CD14-positive monocyte (primary cell): ENCODE data around the gene DAP3. TPM values are rescaled to one million over a fixed set of nuclear protein-coding genes. Genes with fewer than 3 reads are reported as not detected.
"Not testable (repeated sequence)": the region's sequence is repeated elsewhere in the genome, so short reads cannot be mapped to it uniquely, and the experiment has no call there.

Source experiments
- DNase-seq, 3 donors: peaks; one replicate each; pipeline ENCODE4 v3.0.0-alpha.2; 2011 to 2022
- H2AFZ ChIP-seq: 2 replicates; pipeline ENCODE4 v1.6.0; 2012; ENCODE audit warnings: mild to moderate bottlenecking, low read depth, low read length, inconsistent platforms; ENCODE audit not compliant: insufficient read depth, poor library complexity, severe bottlenecking
- H3K27ac ChIP-seq, 2 donors: 1 replicate in 1 of 2; 2 replicates in 1 of 2; pipeline ENCODE4 v1.5.1; 2012 to 2013; ENCODE audit warnings: low read length in 2 of 2, control low read depth in 1 of 2, inconsistent platforms in 1 of 2, low read depth in 1 of 2, mild to moderate bottlenecking in 1 of 2
- H3K27me3 ChIP-seq, 2 donors: one replicate each; pipeline versions ENCODE4 v1.6.0 to v1.6.1; 2011 to 2013; ENCODE audit warnings: low read length in 2 of 2; ENCODE audit not compliant: control insufficient read depth in 2 of 2, insufficient read depth in 2 of 2
- H3K36me3 ChIP-seq, 2 donors: replicated peaks in 1 of 2; 1 replicate in 1 of 2; 2 replicates in 1 of 2; pipeline versions ENCODE4 v1.5.1 to v1.6.1; 2012 to 2013; ENCODE audit warnings: low read length in 2 of 2, control low read depth in 1 of 2, inconsistent platforms in 1 of 2, mild to moderate bottlenecking in 1 of 2; ENCODE audit not compliant: insufficient read depth in 2 of 2, control insufficient read depth in 1 of 2
- H3K4me1 ChIP-seq, 2 donors: 1 replicate in 1 of 2; 2 replicates in 1 of 2; pipeline versions ENCODE4 v1.5.1 to v1.6.1; 2012 to 2013; ENCODE audit warnings: low read length in 2 of 2, control low read depth in 1 of 2, inconsistent platforms in 1 of 2, mild to moderate bottlenecking in 1 of 2, moderate library complexity in 1 of 2; ENCODE audit not compliant: insufficient read depth in 2 of 2, control insufficient read depth in 1 of 2
- H3K4me2 ChIP-seq: replicated peaks from 2 replicates; pipeline ENCODE3; 2012; ENCODE audit warnings: low read length, moderate library complexity, mild to moderate bottlenecking; ENCODE audit not compliant: poor library complexity, severe bottlenecking; ENCODE audit errors: extremely low read depth
- H3K4me3 ChIP-seq, 3 experiments: fragments of 200-600 bp in 1 of 3; sonication (generic) in 1 of 3; replicated peaks in 1 of 3; 1 replicate in 2 of 3; 2 replicates in 1 of 3; pipeline ENCODE4 v1.5.1; 2011 to 2013; ENCODE audit warnings: low read length in 3 of 3, mild to moderate bottlenecking in 3 of 3, control low read depth in 2 of 3, low read depth in 2 of 3, inconsistent platforms in 1 of 3, moderate library complexity in 1 of 3
- H3K79me2 ChIP-seq: 2 replicates; pipeline ENCODE4 v1.6.0; 2012; ENCODE audit warnings: mild to moderate bottlenecking, control low read depth, inconsistent platforms, low read length, moderate library complexity; ENCODE audit not compliant: insufficient read depth
- H3K9ac ChIP-seq: 2 replicates; pipeline ENCODE4 v1.6.0; 2017; ENCODE audit warnings: low read length, mild to moderate bottlenecking; ENCODE audit not compliant: insufficient read depth, poor library complexity, severe bottlenecking
- H3K9me3 ChIP-seq, 2 donors: replicated peaks in 1 of 2; 1 replicate in 1 of 2; 2 replicates in 1 of 2; pipeline versions ENCODE4 v1.5.1 to v1.6.1; 2012 to 2013; ENCODE audit warnings: low read length in 2 of 2, control low read depth in 1 of 2; ENCODE audit not compliant: control insufficient read depth in 1 of 2, insufficient read depth in 1 of 2
- H4K20me1 ChIP-seq: 2 replicates; pipeline ENCODE4 v1.6.0; 2012; ENCODE audit warnings: mild to moderate bottlenecking, low read length, control low read depth, moderate library complexity; ENCODE audit not compliant: insufficient read depth
- H3K27ac Mint-ChIP-seq, 7 donors: one replicate each; pipeline ENCODE4 v1.8.0; 2020; ENCODE audit warnings: mild to moderate bottlenecking in 7 of 7, mixed read lengths in 7 of 7, moderate library complexity in 6 of 7, inconsistent platforms in 2 of 7
- H3K27me3 Mint-ChIP-seq, 3 donors: one replicate each; pipeline ENCODE4 v1.8.0; 2021 to 2022; ENCODE audit warnings: low read depth in 3 of 3, mild to moderate bottlenecking in 3 of 3, mixed read lengths in 3 of 3, moderate library complexity in 3 of 3, inconsistent platforms in 1 of 3
- H3K36me3 Mint-ChIP-seq, 2 donors: one replicate each; pipeline ENCODE4 v1.8.0; 2020; ENCODE audit warnings: mixed read lengths in 2 of 2, inconsistent platforms in 1 of 2, mild to moderate bottlenecking in 1 of 2
- H3K4me1 Mint-ChIP-seq: one replicate; pipeline ENCODE4 v1.8.0; 2020; ENCODE audit warnings: mild to moderate bottlenecking, mixed read lengths
- H3K4me3 Mint-ChIP-seq, 2 donors: one replicate each; pipeline ENCODE4 v1.8.0; 2020; ENCODE audit warnings: mild to moderate bottlenecking in 2 of 2, mixed read lengths in 2 of 2, moderate library complexity in 1 of 2
- H3K9me3 Mint-ChIP-seq, 7 donors: one replicate each; pipeline ENCODE4 v1.8.0; 2020 to 2022; ENCODE audit warnings: mixed read lengths in 7 of 7, mild to moderate bottlenecking in 6 of 7, moderate library complexity in 6 of 7, inconsistent platforms in 2 of 7
- CTCF ChIP-seq: fragments of 200-600 bp; IDR thresholded peaks from one replicate; pipeline ENCODE4 v1.8.0; 2022; ENCODE audit warnings: antibody characterized with exemption, mild to moderate bottlenecking
- WGBS: methylation state at CpG from one replicate; pipeline ENCODE4 v1.1.5; 2013; ENCODE audit warnings: missing lambda C conversion rate; ENCODE audit not compliant: insufficient coverage; 5-methylcytosine and 5-hydroxymethylcytosine counted together
- intact Hi-C, 2 donors: fragments of 100-400 bp; cut with micrococcal nuclease; formaldehyde crosslinking; loops; one replicate each; pipeline versions ENCODE4 v1.15.0 to v1.15.1; 2023
- polyA plus RNA-seq, 3 donors: library from polyadenylated mRNA; depleted of rRNA in 1 of 3; unstranded in 2 of 3; stranded (reverse) in 1 of 3; fragments of 300-500 nt in 2 of 3; fragments of >200 nt in 1 of 3; fragmentation: Illumina TruSeq in 2 of 3; gene quantifications; 1 replicate in 2 of 3; 2 replicates in 1 of 3; pipeline ENCODE4 v1.2.3, GENCODE V29; 2012 to 2021

Gene DAP3
- polyA plus RNA-seq, 3 donors: 69.0 to 79.3 (median 72.7) TPM

GRCh38 chr1:155657463-155657862 is 31.4 kb upstream of the DAP3 start:
- intact Hi-C loops: no loop called here
- H3K27ac Mint-ChIP-seq: peak overlapping the region in 1 of 7 donors; percentile 74
- Histone ChIP-seq H3K36me3 (peaks cover 38 to 48% of the 10 kb centered on the region in 2 donors), H3K9ac (no peak overlapping the region), H3K79me2 (no peaks in the 10 kb centered on the region), H3K4me2 (no peak overlapping the region), H3K9me3 (no peaks in the 10 kb centered on the region), H3K27ac (no peak overlapping the region), H4K20me1 (peaks cover 14% of the 10 kb centered on the region), H3K4me1 (no peaks in the 10 kb centered on the region), H3K27me3 (peaks cover 0 to 3% of the 10 kb centered on the region in 2 donors), H3K4me3 (no peak overlapping the region), H2AFZ (no peak overlapping the region)
- peaks cover 0 to 4% (median 0%) of the 10 kb centered on the region in 3 donors for H3K27me3 Mint-ChIP-seq
- no peak for TF ChIP-seq CTCF
- DNase-seq: no peak
- 100% methylated on average over 2 of the region's 2 CpGs for WGBS
- peaks cover 0 to 4% (median 2%) of the 10 kb centered on the region in 7 donors for H3K9me3 Mint-ChIP-seq
- no peak overlapping the region for H3K4me3 Mint-ChIP-seq
- peaks cover 40 to 44% of the 10 kb centered on the region in 2 donors for H3K36me3 Mint-ChIP-seq
- no peaks in the 10 kb centered on the region for H3K4me1 Mint-ChIP-seq

GRCh38 chr1:155661239-155661638 is 27.7 kb upstream of the DAP3 start:
- no CpG with 5 or more reads among the region's 4 CpGs for WGBS
- H3K4me3 ChIP-seq, H3K4me1 Mint-ChIP-seq, H3K79me2 ChIP-seq, DNase-seq, H3K27me3 Mint-ChIP-seq, H3K9me3 Mint-ChIP-seq, H3K9me3 ChIP-seq, H3K9ac ChIP-seq, H3K4me1 ChIP-seq, H3K27ac ChIP-seq, H3K4me2 ChIP-seq, H2AFZ ChIP-seq, H3K4me3 Mint-ChIP-seq, H3K27me3 ChIP-seq, intact Hi-C loops: not testable (repeated sequence)
- H3K36me3 Mint-ChIP-seq: peaks cover 68 to 80% of the 10 kb centered on the region in 2 donors
- H3K27ac Mint-ChIP-seq: peak overlapping the region in 1 of 7 donors; percentile 25
- Histone ChIP-seq H4K20me1 (peaks cover 19% of the 10 kb centered on the region), H3K36me3 (peaks cover 68 to 86% of the 10 kb centered on the region in 2 donors)
